Psoas muscle (tissue), 8 donors: ENCODE data around the gene DGKB. TPM values are rescaled to one million over a fixed set of nuclear protein-coding genes. Genes with fewer than 3 reads are reported as not detected.

Experiments
- ATAC-seq, 4 donors: fragments of 200-7000 bp; cut with Tn5 transposase; one replicate each; pipeline ENCODE4 v1.9.1; 2020; ENCODE audit warnings: moderate library complexity in 3 of 4, mild to moderate bottlenecking in 2 of 4
- DNase-seq, 2 donors: peaks; one replicate each; pipeline ENCODE4 v3.0.0-alpha.2; 2020
- H3K27ac ChIP-seq: fragments of 200-600 bp; one replicate; pipeline ENCODE4 v1.8.0; 2022
- H3K27me3 ChIP-seq, 3 donors: fragments of 200-600 bp in 1 of 3; one replicate each; pipeline versions ENCODE4 v1.6.1 to v1.8.0; 2013 to 2022; ENCODE audit warnings: low read length in 2 of 3, mild to moderate bottlenecking in 2 of 3, moderate library complexity in 1 of 3; ENCODE audit not compliant: insufficient read depth in 3 of 3
- H3K36me3 ChIP-seq, 2 donors: fragments of 200-600 bp in 1 of 2; one replicate each; pipeline versions ENCODE4 v1.6.1 to v1.8.0; 2013 to 2022; ENCODE audit warnings: low read depth in 1 of 2, mild to moderate bottlenecking in 1 of 2, moderate library complexity in 1 of 2; ENCODE audit not compliant: insufficient read depth in 1 of 2
- H3K4me1 ChIP-seq: fragments of 200-600 bp; one replicate; pipeline ENCODE4 v1.8.0; 2022
- H3K4me3 ChIP-seq: fragments of 200-600 bp; one replicate; pipeline ENCODE4 v1.8.0; 2022; ENCODE audit warnings: mild to moderate bottlenecking
- H3K9me3 ChIP-seq: fragments of 200-600 bp; one replicate; pipeline ENCODE4 v1.8.0; 2022
- WGBS, 3 donors: extraction: QIAGEN DNeasy Blood & Tissue Kit; methylation state at CpG; one replicate each; pipeline versions ENCODE4 v1.1.6 to v1.1.7; 2013; 5-methylcytosine and 5-hydroxymethylcytosine counted together
- intact Hi-C, 2 donors: fragments of 100-400 bp; cut with DNase I; formaldehyde crosslinking; loops; one replicate each; pipeline versions ENCODE4 v1.11.0 to v1.14.2; 2022
- polyA plus RNA-seq, 3 donors: library from polyadenylated mRNA; stranded (reverse); fragments of 200-250 nt; gene quantifications; one replicate each; pipeline ENCODE4 v1.2.3, GENCODE V29; 2013
- total RNA-seq, 4 donors: library from RNA; stranded (reverse); fragmentation: NEBNext Ultra II Directional in 2 of 4; extraction: Animal tissue kit (Norgen Biotek cat#: 25700) in 2 of 4; gene quantifications; one replicate each; pipeline versions ENCODE4 v1.2.1 to v1.2.4, GENCODE V29; 2021 to 2023
- TF ChIP-seq, protein P1 (sequence below): fragments of 200-600 bp; IDR thresholded peaks from one replicate; pipeline ENCODE4 v1.8.0; 2022; ENCODE audit warnings: antibody characterized with exemption
- donor health status: healthy with polysubstance abuse.
- donor health status: DM: no; HTN: no; CAD: no; lungs with moderate emphysema.
- donor health status: Bipolar disorder and iron deficiency.
- donor health status: healthy.
- donor health status: DM: yes; HTN: yes; CAD: no.
- donor health status: DM: no; HTN: no; CAD: no.
- donor health status: DM: no; HTN: no; CAD: no.
- donor health status: DM: yes; HTN: yes; CAD: no.

Gene DGKB
- total and polyA plus RNA-seq, 7 donors: 0.01 to 0.26 (median 0.04) TPM; not detected in 2

DNA sequence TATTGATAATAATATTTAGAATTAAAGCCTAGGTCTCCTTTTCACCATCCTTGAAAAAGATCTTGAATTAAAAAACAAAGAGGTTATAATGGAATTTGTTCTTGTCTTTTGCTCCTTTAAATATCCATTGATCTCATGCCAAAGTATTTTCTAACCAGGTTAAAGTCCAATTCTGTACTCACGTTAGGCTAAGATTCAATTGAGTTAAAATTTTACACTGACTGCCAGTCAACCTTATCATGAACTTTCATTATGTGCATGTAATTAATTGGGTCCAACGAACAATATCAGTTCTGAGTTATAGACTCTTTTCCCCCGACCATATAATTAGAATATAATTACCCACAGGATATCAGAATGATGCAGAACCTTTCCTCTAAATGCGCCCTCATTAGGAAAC lies 266.6 kb downstream of the DGKB start:
- 63 to 71% (median 65%) methylated on average over 4 of the region's 4 CpGs for WGBS, 3 donors
- no peaks in the 10 kb centered on the region for H3K4me1 ChIP-seq
- intact Hi-C loops: no loop called here
- no peaks in the 10 kb centered on the region for H3K9me3 ChIP-seq
- TF ChIP-seq, protein P1, sequence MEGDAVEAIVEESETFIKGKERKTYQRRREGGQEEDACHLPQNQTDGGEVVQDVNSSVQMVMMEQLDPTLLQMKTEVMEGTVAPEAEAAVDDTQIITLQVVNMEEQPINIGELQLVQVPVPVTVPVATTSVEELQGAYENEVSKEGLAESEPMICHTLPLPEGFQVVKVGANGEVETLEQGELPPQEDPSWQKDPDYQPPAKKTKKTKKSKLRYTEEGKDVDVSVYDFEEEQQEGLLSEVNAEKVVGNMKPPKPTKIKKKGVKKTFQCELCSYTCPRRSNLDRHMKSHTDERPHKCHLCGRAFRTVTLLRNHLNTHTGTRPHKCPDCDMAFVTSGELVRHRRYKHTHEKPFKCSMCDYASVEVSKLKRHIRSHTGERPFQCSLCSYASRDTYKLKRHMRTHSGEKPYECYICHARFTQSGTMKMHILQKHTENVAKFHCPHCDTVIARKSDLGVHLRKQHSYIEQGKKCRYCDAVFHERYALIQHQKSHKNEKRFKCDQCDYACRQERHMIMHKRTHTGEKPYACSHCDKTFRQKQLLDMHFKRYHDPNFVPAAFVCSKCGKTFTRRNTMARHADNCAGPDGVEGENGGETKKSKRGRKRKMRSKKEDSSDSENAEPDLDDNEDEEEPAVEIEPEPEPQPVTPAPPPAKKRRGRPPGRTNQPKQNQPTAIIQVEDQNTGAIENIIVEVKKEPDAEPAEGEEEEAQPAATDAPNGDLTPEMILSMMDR: no peak
- no peak for DNase-seq
- no peaks in the 10 kb centered on the region for H3K27me3 ChIP-seq
- no peak overlapping the region for H3K4me3 ChIP-seq
- no peak overlapping the region for H3K27ac ChIP-seq
- no peak for ATAC-seq
- H3K36me3 ChIP-seq: no peaks in the 10 kb centered on the region

DNA sequence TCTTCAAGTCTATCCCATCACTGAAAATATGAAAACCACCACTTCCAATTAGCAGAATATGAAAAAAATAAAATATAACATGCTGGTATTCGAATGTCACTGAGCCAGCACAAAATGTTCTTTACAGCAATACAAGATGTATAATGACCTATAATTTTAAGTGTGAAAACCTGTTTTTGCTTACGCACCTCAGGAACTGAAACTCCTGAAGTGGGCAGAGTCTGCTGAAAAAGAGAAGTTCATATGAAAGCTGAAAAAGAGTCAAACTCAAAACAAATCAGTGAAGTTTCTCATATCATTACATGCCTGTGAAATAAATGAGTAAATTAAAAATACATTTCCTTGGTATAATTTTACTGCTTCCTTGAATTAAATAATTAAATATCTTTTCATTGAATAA lies 272.5 kb downstream of the DGKB start:
- Histone ChIP-seq H3K4me1 (no peaks in the 10 kb centered on the region), H3K27me3 (no peaks in the 10 kb centered on the region), H3K9me3 (no peaks in the 10 kb centered on the region), H3K4me3 (no peak overlapping the region), H3K36me3 (no peaks in the 10 kb centered on the region), H3K27ac (no peak overlapping the region)
- TF ChIP-seq, protein P1: no peak
- 82 to 93% (median 91%) methylated on average over 2 of the region's 2 CpGs for WGBS, 3 donors
- intact Hi-C loops: no loop called here
- no peak for ATAC-seq
- DNase-seq: no peak

DNA sequence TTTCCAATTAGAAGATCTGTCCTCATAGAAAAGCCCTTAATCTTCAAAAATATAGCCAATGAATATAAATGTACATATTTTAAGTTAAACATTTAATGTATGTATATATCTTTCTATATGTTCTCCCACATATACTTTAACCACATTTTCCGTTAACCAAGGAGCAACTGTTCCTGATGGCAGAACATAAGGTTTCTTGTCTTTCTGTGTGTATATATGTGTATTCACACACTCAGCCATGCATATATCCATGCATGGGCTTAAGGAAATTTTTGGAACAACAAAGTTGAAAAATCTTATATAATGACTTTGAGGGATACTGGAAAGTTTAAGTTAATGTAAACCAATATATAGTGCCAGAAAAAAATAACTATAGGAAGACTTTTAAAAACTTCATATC lies 274.0 kb downstream of the DGKB start:
- Histone ChIP-seq H3K4me1 (no peaks in the 10 kb centered on the region), H3K27me3 (no peaks in the 10 kb centered on the region), H3K27ac (no peak overlapping the region), H3K36me3 (no peaks in the 10 kb centered on the region), H3K4me3 (no peak overlapping the region), H3K9me3 (no peaks in the 10 kb centered on the region)
- ATAC-seq (no peak), DNase-seq (no peak)
- 92 to 97% (median 97%) methylated on average over 1 of the region's 1 CpG for WGBS, 3 donors
- TF ChIP-seq, protein P1: no peak
- intact Hi-C loops: no loop called here

DNA sequence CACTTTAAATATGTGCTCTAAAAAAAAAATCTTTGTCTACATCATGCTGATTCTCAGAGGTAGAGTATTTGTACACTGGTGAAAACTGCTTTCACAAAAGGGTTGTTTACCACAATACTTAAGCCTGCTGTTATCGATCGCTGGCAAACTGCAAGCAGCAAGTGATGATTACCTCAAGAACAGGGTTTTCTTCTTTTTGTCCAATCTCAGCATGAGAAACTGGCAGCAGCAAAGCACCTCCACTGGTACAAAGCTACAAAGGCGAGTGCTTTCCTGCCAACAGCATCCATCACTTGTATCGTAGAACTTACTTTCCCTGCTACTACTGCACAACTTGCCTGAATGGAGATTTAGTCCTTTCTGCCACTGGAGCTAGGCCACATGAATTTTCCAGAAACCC lies 276.5 kb downstream of the DGKB start:
- Histone ChIP-seq H3K36me3 (no peaks in the 10 kb centered on the region), H3K4me1 (no peaks in the 10 kb centered on the region), H3K27ac (no peak overlapping the region), H3K27me3 (no peaks in the 10 kb centered on the region), H3K9me3 (no peaks in the 10 kb centered on the region), H3K4me3 (no peak overlapping the region)
- TF ChIP-seq, protein P1: no peak
- intact Hi-C loops: no loop called here
- DNase-seq (no peak), ATAC-seq (no peak)
- 86 to 89% (median 88%) methylated on average over 4 of the region's 4 CpGs for WGBS, 3 donors

DNA sequence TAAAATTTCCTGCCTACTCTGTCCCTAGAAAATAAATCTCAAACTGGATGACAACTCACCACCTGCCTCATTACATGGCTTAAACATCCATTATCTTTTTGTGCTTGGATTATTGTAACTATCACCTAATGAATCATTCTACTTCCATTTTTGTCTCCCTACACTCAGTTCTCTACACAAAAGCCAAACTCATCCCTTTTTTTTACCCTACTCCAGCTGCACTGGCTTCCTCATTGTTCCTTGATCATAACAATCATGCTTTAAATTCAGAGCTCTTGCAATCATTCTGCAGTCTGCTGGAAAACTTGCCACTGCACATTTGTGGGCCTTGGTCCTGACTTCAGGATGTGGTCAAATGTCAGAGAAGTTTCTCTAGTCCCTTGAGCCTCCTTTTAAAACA lies 280.0 kb downstream of the DGKB start:
- no peak overlapping the region for H3K4me3 ChIP-seq
- no peaks in the 10 kb centered on the region for H3K9me3 ChIP-seq
- intact Hi-C loops: no loop called here
- DNase-seq: no peak
- TF ChIP-seq, protein P1: no peak
- H3K36me3 ChIP-seq: no peaks in the 10 kb centered on the region
- H3K27me3 ChIP-seq: no peaks in the 10 kb centered on the region
- no peaks in the 10 kb centered on the region for H3K4me1 ChIP-seq
- no peak for ATAC-seq
- no peak overlapping the region for H3K27ac ChIP-seq
